ENCODE results near the gene S100A2. TPM values are rescaled to one million over a fixed set of nuclear protein-coding genes. Genes with fewer than 3 reads are reported as not detected.

The S100A2 gene
- total and polyA plus RNA-seq, 2 donors (not counting 1 experiment from before 2014, with no cell fraction given) = 0.19 TPM; not detected in 1

- ChIA-PET POLR2A (no interaction called here), CTCF (interaction anchor here (1.4 to 2.6 kb wide), 3 partner anchors 10 to 68 kb away, joined by 3 to 11 read pairs (median 10); no protein-coding TSS in a partner anchor)
- peaks cover 0 to 4% (median 1%) of the 10 kb centered on the region in 4 experiments for H3K27me3 ChIP-seq (replicated peaks in 1 of 4; ENCODE audit: control extremely low read depth in 1 of 4, control insufficient read depth in 3 of 4, insufficient read depth in 4 of 4, low read length in 3 of 4)
Observed at GRCh38 chr1:153578490-153578889, 12.8 kb upstream of the S100A2 start.

GRCh38 chr1:153577624-153578051 lies 12.0 kb upstream of the S100A2 start:
- intact Hi-C loops (cut with micrococcal nuclease) = no loop called here
- POLR2A ChIA-PET = no interaction called here

More at GRCh38 chr1:153578490-153578889, 12.8 kb upstream of the S100A2 start:
- DNase-seq = no peak
- H3K4me3 ChIP-seq (ENCODE audit: control extremely low read depth in 1 of 5, extremely low read depth in 1 of 5, insufficient read depth in 1 of 5, low read depth in 2 of 5, low read length in 4 of 5) = no peak overlapping the region
- intact Hi-C loops (cut with micrococcal nuclease) = no loop called here
- no peaks in the 10 kb centered on the region for H3K9me3 ChIP-seq (ENCODE audit: control extremely low read depth in 1 of 3, control insufficient read depth in 2 of 3, insufficient read depth in 1 of 3, low read length in 2 of 3)
- no peak overlapping the region for H2AFZ ChIP-seq (ENCODE audit: insufficient read depth, low read depth, low read length, poor library complexity, severe bottlenecking)
- H3K4me2 ChIP-seq (replicated peaks; ENCODE audit: low read depth, low read length, poor library complexity, severe bottlenecking) = no peak overlapping the region
- no peak overlapping the region for H3K4me3 Mint-ChIP-seq
- H3K27ac Mint-ChIP-seq = no peak overlapping the region
- no peak overlapping the region for H3K27ac ChIP-seq (ENCODE audit: low read length in 2 of 2)
- peaks cover 3% of the 10 kb centered on the region for H3K4me1 Mint-ChIP-seq
- no peaks in the 10 kb centered on the region for H3K36me3 ChIP-seq (replicated peaks in 1 of 2; ENCODE audit: control extremely low read depth in 1 of 2, control insufficient read depth in 1 of 2, extremely low read depth in 1 of 2, insufficient read depth in 2 of 2, low read length in 1 of 2)
- H3K9ac ChIP-seq (ENCODE audit: low read length) = no peak overlapping the region
- ATAC-seq (ENCODE audit: low read depth) = no peak
- no peaks in the 10 kb centered on the region for H3K9me3 Mint-ChIP-seq (ENCODE audit: insufficient read depth)
- H3K27me3 Mint-ChIP-seq = peaks cover 14% of the 10 kb centered on the region
- no peaks in the 10 kb centered on the region for H3K79me2 ChIP-seq (ENCODE audit: control insufficient read depth, insufficient read depth, low read length)
- no peaks in the 10 kb centered on the region for H4K20me1 ChIP-seq (ENCODE audit: control insufficient read depth, insufficient read depth, low read length, poor library complexity, severe bottlenecking)
- peaks cover 0 to 5% of the 10 kb centered on the region in 2 donors for H3K4me1 ChIP-seq (ENCODE audit: control insufficient read depth in 2 of 2, insufficient read depth in 2 of 2, low read length in 2 of 2)
- TF ChIP-seq EZH2 (IDR thresholded peaks at IDR 0.05; ENCODE audit: borderline replicate concordance, insufficient read depth, low read depth, low read length, poor library complexity, severe bottlenecking) (no peak), CTCF (IDR thresholded peaks at IDR 0.05) (no peak)

More at GRCh38 chr1:153577624-153578051, 12.0 kb upstream of the S100A2 start:
- CTCF ChIA-PET = interaction anchor here (0.5 to 2.6 kb wide), 7 partner anchors 9 to 102 kb away, joined by 3 to 11 read pairs (median 4); partner anchors contain the start of gene CHTOP
- DNase-seq (no peak), ATAC-seq (ENCODE audit: low read depth) (no peak)
- Histone ChIP-seq H3K4me3 (ENCODE audit: control extremely low read depth in 1 of 5, extremely low read depth in 1 of 5, insufficient read depth in 1 of 5, low read depth in 2 of 5, low read length in 4 of 5) (no peak overlapping the region), H2AFZ (ENCODE audit: insufficient read depth, low read depth, low read length, poor library complexity, severe bottlenecking) (peak overlapping the region; percentile 46), H3K36me3 (replicated peaks in 1 of 2; ENCODE audit: control extremely low read depth in 1 of 2, control insufficient read depth in 1 of 2, extremely low read depth in 1 of 2, insufficient read depth in 2 of 2, low read length in 1 of 2) (no peaks in the 10 kb centered on the region), H3K4me1 (ENCODE audit: control insufficient read depth in 2 of 2, insufficient read depth in 2 of 2, low read length in 2 of 2) (peaks cover 2 to 10% of the 10 kb centered on the region in 2 donors), H3K27ac (ENCODE audit: low read length in 2 of 2) (no peak overlapping the region), H3K9me3 (ENCODE audit: control extremely low read depth in 1 of 3, control insufficient read depth in 2 of 3, insufficient read depth in 1 of 3, low read length in 2 of 3) (no peaks in the 10 kb centered on the region), H4K20me1 (ENCODE audit: control insufficient read depth, insufficient read depth, low read length, poor library complexity, severe bottlenecking) (no peaks in the 10 kb centered on the region), H3K9ac (ENCODE audit: low read length) (no peak overlapping the region), H3K79me2 (ENCODE audit: control insufficient read depth, insufficient read depth, low read length) (no peaks in the 10 kb centered on the region), H3K4me2 (replicated peaks; ENCODE audit: low read depth, low read length, poor library complexity, severe bottlenecking) (no peak overlapping the region), H3K27me3 (replicated peaks in 1 of 4; ENCODE audit: control extremely low read depth in 1 of 4, control insufficient read depth in 3 of 4, insufficient read depth in 4 of 4, low read length in 3 of 4) (peaks cover 0 to 4% (median 1%) of the 10 kb centered on the region in 4 experiments)
- Mint-ChIP-seq H3K4me1 (peaks cover 10% of the 10 kb centered on the region), H3K27me3 (peaks cover 14% of the 10 kb centered on the region), H3K27ac (no peak overlapping the region), H3K9me3 (ENCODE audit: insufficient read depth) (no peaks in the 10 kb centered on the region), H3K4me3 (no peak overlapping the region)
- TF ChIP-seq EZH2 (IDR thresholded peaks at IDR 0.05; ENCODE audit: borderline replicate concordance, insufficient read depth, low read depth, low read length, poor library complexity, severe bottlenecking) (no peak), CTCF (IDR thresholded peaks at IDR 0.05) (no peak)
- 81% methylated on average over 9 of the region's 9 CpGs for WGBS (ENCODE audit: insufficient coverage)
